ENCODE results near the gene GRAMD2A.

GRAMD2A gene

DNA sequence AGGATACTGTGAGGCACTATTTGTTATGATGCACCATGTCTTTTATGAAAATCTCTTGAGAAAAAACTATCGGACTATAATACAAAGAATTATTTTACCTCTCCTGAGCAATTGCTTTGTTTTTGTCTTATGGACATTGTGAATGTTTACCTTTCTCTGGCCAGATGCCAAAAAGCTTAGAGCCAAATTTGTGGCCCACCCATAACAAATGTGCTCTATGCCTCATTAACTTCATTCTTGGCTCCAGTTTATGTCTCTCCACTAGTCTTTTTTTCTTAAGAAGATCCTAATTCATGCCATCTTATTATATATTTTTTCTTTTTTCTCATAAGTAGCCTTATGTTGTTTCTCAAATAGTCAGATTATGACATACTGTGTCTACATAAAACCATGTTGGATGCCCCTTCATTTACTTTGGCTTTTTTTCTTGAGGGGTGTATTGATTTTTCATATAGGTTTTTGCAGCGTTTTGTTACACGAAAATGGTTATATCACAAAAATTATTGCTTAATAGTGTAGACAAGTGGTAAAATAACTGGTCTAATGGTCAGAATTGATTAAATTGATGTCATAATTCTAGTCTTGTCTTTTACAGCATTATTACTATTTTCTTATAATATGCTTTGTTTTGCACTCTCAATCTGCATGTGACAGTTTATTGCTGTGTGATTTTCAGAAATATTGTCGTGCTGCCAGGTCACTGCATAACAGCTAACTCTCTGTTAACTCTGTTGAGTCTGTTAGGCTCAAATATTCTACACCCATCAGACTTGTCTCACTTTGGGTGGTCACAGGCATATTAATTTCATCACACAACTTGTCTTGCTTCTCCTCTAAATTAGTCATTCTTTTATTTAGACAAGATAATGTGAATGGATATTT lies 61.2 kb downstream of the GRAMD2A start:
- no peak for DNase-seq (ENCODE audit: low read depth in 2 of 2)

DNA sequence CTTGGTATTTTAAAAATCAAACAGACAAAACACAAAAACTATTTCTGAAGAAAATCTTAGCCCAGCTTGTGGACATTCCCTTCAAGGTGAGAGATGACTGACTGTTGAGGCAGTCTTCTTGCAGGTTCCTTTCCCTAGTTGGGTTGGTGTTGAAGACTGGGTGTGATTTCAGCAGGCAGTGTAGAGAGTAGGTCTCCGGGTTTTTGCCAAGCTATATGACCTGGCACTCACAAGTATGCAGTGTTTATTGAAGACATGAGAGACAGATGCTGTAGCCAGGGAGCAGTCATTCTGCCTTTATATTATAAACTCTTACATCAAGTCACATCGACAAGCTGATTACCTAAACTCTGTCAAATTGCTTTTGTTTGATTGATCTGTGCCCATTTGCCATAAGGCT lies 61.9 kb downstream of the GRAMD2A start:
- DNase-seq (ENCODE audit: low read depth in 2 of 2): no peak

DNA sequence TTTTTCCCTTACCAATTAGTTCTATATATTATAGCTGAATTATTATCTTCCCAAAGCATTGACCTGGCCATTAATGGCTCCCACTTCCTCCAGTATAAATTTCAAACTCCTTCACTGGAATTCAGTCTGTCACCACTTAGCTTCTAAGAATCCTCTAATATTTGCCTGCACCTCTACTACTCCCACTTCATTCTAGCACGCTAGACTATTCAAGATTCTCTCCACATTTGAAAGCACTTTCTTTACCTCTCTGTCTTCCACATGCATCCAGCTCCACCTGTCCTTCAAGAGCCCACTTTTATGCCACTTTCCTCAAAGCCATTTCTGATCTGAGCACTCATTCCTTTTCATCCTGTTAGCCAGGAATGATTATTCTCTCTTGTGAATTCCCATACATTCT lies 64.4 kb downstream of the GRAMD2A start:
- DNase-seq (ENCODE audit: low read depth in 2 of 2): no peak

- no peak for DNase-seq (ENCODE audit: low read depth in 2 of 2)
Measured at GRCh38 chr15:72131922-72132321, 65.7 kb downstream of the GRAMD2A start.

- DNase-seq (ENCODE audit: low read depth in 2 of 2): no peak
Measured at GRCh38 chr15:72130272-72130671, 67.3 kb downstream of the GRAMD2A start.

DNA sequence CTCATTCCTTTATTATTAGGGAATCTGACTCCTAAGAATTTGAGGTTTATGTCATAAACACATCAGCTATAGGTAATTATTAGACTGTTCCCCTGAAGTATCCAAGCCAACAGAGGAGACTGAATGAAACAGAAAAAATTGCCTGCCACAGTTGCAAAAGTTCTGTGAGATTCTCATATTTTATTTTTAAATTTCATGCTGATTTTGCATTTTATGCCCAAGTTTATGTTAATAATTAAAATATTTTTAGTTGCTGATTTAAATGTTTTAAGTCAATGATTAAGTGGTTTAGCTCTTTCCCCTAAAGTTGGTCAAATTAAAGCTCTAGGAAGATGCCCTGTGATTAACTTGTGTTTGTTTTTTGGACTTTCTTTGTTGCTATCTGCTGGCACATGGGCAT lies 69.2 kb downstream of the GRAMD2A start:
- no peak for DNase-seq (ENCODE audit: low read depth in 2 of 2)

GRCh38 chr15:72127724-72128322 lies 69.8 kb downstream of the GRAMD2A start:
- DNase-seq (ENCODE audit: low read depth in 2 of 2): no peak

- no peak for DNase-seq (ENCODE audit: low read depth in 2 of 2)
Measured at GRCh38 chr15:72124218-72124617, 73.4 kb downstream of the GRAMD2A start.

DNA sequence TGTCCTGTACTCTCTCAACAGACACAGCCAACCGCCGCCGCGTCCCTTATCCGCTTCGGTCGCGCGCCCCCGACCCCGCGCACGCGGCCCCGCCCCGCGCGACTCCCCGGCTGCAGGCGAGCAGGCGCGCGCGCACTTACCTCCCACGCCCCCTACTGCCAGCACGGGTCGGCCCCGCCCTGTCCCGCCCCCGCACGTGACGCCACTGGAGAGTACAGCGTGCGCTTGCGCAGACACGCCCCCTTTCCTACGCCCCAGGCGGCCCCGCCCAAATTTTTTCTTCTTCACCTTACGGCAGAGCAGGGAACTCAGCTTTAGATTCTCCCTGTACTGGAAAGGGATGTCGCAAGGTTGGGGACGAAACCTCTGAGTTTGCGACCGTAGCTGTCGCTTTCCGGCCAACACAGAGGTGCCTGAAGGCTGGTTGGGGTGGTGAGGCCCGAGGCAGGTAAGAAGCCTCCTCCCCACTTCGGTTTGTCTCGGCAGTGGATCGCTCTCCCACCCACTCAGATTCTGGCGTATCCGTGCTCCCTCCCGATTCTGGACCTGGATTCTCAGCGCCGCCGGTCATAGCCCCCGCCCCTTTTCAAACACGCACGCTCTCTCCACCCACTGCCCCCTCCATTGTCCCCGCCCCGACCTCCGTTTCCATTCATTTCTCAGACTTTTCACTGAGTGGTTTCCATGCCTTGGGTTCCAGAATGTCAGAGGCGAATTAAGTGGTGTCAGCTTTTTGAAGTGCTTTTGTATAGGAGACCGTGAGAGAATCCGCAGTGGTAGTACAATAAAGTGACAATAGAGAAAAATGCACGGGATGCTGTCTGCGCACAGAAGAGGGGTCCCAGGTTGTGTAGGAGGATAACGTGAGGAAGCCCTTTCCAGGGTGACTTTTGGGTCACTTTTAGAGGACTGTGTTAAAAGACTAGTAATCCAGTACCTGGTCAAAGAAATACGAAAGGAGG lies 79.3 kb downstream of the GRAMD2A start, which contains the start of the genes MYO9A and SENP8:
MYO9A (minus strand) TSS at position 134 of the 962 bp plus-strand sequence. CDS start 71,587 bp downstream, outside the sequence.
SENP8 (plus strand) TSS at position 387 of the 962 bp plus-strand sequence. CDS start 21,221 bp downstream, outside the sequence.
- peak; percentile 98 to 100 for DNase-seq (ENCODE audit: low read depth in 2 of 2)

DNA sequence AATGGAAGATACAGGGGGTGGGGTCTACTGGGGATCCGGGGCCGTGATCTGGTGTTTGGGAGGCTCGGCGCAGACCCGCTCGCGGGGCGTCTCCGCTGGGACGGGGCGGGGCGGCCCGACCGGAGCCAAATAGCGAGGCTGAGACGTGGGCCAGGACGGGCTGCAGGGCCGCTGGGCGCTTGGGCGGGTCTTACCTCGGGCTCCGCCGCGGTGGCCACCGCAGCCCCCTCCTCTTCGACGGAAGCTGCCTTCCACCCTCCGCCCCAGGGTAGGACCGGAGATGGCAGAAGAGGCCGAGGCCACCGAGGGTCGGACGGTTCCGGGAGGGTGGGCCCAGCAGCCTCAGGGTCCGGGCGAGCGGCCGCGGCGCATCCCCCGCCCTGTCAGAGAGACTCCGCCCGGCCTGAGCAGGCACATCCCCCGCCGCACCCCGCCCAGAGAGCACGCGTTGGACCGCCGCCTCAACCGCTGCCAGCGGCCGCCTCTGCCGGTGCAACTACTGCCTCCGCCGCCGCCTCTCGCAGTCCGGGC lies 80.0 kb downstream of the GRAMD2A start:
- peak; percentile 30 to 33 for DNase-seq (ENCODE audit: low read depth in 2 of 2)

GRCh38 chr15:72116731-72117485 lies 80.7 kb downstream of the GRAMD2A start:
- DNase-seq (ENCODE audit: low read depth in 2 of 2): peak in 1 of 2 donors; percentile 0

GRCh38 chr15:72113347-72114031 lies 84.1 kb downstream of the GRAMD2A start:
- DNase-seq (ENCODE audit: low read depth in 2 of 2): no peak

GRCh38 chr15:72112805-72113204 lies 84.8 kb downstream of the GRAMD2A start:
- DNase-seq (ENCODE audit: low read depth in 2 of 2): no peak

GRCh38 chr15:72112116-72112515 lies 85.5 kb downstream of the GRAMD2A start:
- DNase-seq (ENCODE audit: low read depth in 2 of 2): no peak

- DNase-seq (ENCODE audit: low read depth in 2 of 2): no peak
Measured at GRCh38 chr15:72110355-72110754, 87.2 kb downstream of the GRAMD2A start.
